GM12891 (cell line): Measurements from ENCODE around the gene PSEN2.

Source experiments
- DNase-seq: peaks from one replicate; pipeline ENCODE4 v3.0.0; 2011; ENCODE audit warnings: low spot score; ENCODE audit not compliant: insufficient read length
- FAIRE-seq: peaks from 2 replicates; lab custom pipeline; 2011; peaks lifted over from hg19 to GRCh38; lab: Jason Lieb, UNC
- PAX5 ChIP-seq: IDR thresholded peaks from 2 replicates; pipeline ENCODE4 v1.6.1; 2011; ENCODE audit warnings: low read length, moderate library complexity, mild to moderate bottlenecking; ENCODE audit not compliant: insufficient read depth, severe bottlenecking
- POLR2A ChIP-seq: IDR thresholded peaks from 2 replicates; pipeline ENCODE4 v1.6.1; 2011; ENCODE audit warnings: low read depth, low read length, control low read depth
- POLR2AphosphoS5 ChIP-seq: IDR thresholded peaks from 2 replicates; pipeline ENCODE4 v1.6.1; 2011; ENCODE audit warnings: low read depth, low read length, control low read depth
- POU2F2 ChIP-seq: IDR thresholded peaks from 2 replicates; pipeline ENCODE4 v1.6.1; 2011; ENCODE audit warnings: low read depth, mild to moderate bottlenecking, control low read depth, low read length, moderate library complexity
- SPI1 ChIP-seq: IDR thresholded peaks from 2 replicates; pipeline ENCODE4 v1.6.1; 2011; ENCODE audit warnings: low read depth, low read length, control low read depth
- TAF1 ChIP-seq: IDR thresholded peaks from 2 replicates; pipeline ENCODE4 v1.6.1; 2011; ENCODE audit warnings: low read depth, low read length, control low read depth

Gene PSEN2

DNA sequence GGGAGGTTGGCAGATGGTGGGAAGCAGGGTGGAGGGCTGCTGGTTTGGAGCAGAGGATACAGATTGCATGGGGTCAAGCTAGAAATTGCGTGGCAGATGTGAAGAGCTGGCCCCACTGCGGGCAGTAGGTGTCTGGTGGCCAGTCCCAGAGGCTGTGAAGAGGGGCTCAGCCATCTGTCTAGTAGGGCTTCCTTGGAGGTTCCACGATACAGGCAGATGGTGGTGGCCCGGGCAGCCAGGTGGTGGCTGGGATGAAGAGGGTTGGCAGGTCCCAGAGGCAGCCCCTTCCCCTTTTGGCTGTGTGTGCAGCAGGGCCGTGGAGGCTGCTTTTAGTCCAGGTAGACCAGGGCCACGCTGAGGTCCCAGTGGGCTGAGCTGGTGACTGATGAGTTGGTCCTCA is 16.6 kb downstream of the PSEN2 start:
- no peak for TF ChIP-seq TAF1
- TF ChIP-seq SPI1: no peak
- no peak for TF ChIP-seq POLR2AphosphoS5
- no peak for TF ChIP-seq POU2F2
- TF ChIP-seq POLR2A: no peak
- TF ChIP-seq PAX5: no peak
- FAIRE-seq (no peak), DNase-seq (no peak)

DNA sequence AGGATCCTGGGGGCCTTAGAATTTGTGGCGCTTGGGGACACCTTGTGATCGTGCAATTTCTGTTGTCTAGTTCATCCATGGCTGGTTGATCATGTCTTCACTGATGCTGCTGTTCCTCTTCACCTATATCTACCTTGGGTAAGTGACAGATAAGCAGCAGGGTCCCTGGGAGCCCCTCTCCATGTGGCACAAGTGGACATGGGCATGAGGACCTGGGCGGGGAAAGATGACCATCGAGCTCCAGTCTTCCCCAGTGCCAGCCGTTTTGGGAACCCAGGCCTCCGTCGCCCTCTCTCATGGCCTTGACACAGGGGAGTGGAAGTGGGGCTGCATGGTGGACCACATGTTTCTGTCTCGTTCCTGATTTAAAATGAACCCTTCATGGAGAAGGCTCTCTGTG is 17.6 kb downstream of the PSEN2 start:
- FAIRE-seq (no peak), DNase-seq (no peak)
- TF ChIP-seq POLR2A (no peak), POU2F2 (no peak), SPI1 (no peak), TAF1 (no peak), POLR2AphosphoS5 (no peak), PAX5 (no peak)

DNA sequence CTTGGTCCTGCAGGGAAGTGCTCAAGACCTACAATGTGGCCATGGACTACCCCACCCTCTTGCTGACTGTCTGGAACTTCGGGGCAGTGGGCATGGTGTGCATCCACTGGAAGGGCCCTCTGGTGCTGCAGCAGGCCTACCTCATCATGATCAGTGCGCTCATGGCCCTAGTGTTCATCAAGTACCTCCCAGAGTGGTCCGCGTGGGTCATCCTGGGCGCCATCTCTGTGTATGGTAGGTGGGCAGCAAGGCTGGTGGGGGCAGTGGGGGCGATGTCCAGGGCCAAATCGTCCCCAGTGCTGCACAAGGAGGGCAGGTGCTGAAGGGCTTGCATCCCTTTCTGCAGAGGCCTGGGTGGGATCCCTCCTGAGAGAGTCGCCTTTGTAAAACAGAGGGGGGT is 18.4 kb downstream of the PSEN2 start:
- no peak for FAIRE-seq
- no peak for DNase-seq
- TF ChIP-seq PAX5 (no peak), TAF1 (no peak), SPI1 (no peak), POLR2AphosphoS5 (no peak)

DNA sequence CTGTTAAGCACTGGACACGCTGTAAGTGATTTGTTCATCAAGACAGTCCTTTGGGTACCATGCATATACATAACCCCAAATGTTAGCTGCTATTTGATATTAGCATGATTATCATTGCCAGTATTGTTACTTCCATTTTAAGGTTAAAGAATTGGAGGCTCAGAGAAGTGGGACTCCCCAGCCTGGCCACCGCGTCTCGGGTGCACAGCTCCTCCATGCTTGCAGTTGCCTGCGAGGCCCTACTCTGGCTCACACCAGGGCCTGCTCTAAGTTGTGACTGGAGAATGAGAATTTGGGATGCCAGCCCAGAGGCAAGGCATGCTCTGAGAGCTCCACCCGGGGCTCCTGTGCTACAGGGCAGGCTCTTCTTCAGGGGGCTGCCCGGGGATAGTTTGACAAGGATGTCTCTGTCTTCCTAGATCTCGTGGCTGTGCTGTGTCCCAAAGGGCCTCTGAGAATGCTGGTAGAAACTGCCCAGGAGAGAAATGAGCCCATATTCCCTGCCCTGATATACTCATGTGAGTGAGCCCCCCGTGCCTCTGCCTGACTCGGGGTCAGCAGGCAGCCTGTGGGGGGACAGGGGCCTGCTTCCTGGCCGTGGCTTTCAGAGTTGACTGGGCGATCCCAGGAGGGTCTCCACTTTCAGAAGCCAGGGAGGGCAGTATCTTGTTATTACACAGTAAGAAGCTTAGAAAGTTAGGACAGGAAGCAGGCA is 19.4 kb downstream of the PSEN2 start:
- FAIRE-seq: no peak
- no peak for DNase-seq
- no peak for TF ChIP-seq POU2F2
- no peak for TF ChIP-seq TAF1
- no peak for TF ChIP-seq POLR2AphosphoS5
- TF ChIP-seq PAX5: no peak
- TF ChIP-seq POLR2A: no peak
- TF ChIP-seq SPI1: no peak

DNA sequence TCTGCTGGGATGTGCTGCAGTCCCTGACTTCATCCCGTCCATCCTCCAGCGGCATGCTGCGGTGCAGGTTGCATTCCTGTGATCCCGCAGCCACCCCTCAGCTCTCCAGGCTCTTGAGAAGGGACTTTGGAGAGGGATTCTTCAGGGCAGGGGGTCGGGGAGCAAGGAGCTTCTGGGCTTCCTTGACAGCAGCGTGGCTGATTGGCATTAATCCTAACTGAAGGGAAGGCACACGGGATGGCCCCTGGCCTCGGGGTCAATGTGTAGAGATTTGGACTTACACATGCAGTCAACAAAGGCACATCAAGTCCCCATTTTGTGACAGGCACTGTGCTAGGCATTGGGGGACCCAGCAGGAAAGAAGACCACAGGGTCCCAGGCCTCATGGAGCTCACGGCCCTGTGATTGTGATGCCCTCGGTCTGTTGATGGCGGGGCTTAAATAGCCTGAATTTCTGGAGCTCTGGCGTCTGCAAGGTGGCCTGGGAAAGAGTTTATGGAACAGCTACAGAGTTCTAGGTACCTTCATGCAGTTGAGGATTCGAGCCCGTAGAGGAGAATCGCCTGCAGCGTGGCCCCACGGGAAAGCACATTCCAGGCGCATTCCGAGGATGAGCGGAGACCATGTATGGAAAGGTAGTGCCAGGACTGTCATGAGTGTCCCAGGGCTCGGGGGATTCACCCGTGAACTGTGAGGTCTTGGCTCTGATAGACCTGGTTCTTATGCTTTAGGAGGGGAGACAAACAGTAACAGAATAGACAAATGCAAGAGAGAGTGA is 20.1 kb downstream of the PSEN2 start:
- FAIRE-seq (no peak), DNase-seq (no peak)
- TF ChIP-seq POLR2AphosphoS5 (no peak), POU2F2 (no peak), PAX5 (no peak), TAF1 (no peak), POLR2A (no peak), SPI1 (no peak)

DNA sequence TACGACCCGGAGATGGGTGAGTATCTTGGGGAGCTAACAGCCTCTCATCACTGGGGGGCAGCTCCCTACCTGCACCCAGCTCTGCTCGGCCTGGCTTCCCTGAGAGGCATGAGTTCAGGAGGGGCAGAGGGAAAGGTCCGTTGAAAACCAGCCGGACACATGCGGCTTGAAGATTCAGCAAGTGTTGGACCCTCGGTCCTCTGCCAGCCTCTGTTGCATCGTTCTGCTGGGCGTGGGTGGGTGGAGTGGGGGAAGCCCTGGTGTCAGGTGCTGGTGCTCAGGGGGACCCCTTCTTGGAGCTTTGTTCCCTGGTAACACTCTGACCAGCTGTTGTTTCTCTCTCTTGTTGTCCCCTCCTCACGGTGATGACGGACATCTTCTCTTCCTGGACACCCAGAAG is 20.9 kb downstream of the PSEN2 start:
- no peak for TF ChIP-seq SPI1
- FAIRE-seq: no peak
- DNase-seq: no peak

DNA sequence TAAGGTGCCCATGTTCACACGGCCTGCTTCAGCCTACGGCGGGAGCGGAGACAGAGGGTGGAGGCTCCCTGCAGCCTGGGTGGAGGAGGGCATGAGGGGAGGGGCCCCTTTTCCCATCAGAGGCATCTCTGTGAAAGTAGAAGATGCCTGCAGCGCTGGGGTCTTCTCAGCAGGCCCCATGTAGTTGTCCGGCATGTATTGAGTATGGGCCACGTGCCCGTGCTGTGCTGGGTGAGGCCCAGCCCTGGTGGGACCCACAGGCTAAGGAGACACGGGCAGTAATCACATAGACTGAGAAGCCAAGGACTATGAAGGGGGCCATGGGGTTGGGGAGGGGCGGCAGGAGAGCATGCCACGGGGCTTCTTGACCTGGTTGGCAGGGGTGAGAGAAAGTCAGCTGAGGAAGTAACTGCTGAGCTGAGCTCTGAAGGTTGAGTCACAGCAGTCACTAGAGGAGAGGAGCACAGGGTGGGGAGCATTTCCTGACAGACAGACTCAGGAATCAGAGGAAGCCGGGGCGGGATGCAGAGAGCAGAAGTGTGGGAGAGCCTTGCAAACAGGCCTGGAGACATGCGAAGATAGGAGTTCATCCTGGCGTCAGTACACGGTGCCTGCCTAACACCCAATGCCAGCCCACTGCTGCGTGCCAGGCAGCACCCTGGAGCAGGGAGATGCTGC is 21.6 kb downstream of the PSEN2 start:
- DNase-seq: no peak
- TF ChIP-seq POU2F2 (no peak), PAX5 (no peak), POLR2AphosphoS5 (no peak), TAF1 (no peak), SPI1 (no peak), POLR2A (no peak)
- no peak for FAIRE-seq

DNA sequence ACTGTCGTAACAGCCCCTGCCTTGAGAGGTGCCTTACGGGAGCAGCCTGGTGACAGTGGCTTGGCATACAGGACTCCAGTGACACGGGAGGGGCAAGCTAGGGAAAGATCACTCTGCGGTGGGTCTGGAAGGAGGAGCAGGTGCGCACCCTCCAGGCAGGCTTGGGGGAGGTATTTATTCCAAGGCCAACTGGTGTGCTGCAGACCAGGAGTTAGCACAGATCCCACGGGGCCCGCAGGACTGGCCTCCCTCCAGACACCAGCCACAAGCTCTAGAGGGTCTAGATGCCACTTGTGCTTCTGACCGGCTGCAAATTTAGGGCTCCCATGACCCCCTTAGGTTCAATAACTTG is 22.1 kb downstream of the PSEN2 start:
- TF ChIP-seq POU2F2: no peak
- no peak for TF ChIP-seq PAX5
- TF ChIP-seq POLR2AphosphoS5: no peak
- no peak for TF ChIP-seq POLR2A
- no peak for TF ChIP-seq TAF1
- TF ChIP-seq SPI1: no peak
- FAIRE-seq (no peak), DNase-seq (no peak)

DNA sequence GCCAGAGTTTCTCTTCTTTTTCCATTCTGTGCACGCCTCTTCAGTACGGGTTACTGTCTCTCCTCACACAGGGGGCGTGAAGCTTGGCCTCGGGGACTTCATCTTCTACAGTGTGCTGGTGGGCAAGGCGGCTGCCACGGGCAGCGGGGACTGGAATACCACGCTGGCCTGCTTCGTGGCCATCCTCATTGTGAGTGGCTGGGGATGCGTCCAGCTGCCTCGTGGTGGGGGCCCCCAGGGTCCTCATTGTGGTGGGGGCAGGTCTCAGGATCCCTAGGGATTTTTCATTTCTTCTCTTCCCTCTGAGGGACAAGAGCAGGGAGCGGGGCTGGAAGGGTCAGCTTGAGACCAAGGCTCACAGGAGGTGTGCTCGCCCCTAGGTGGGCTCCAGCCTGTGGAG is 23.5 kb downstream of the PSEN2 start:
- FAIRE-seq (no peak), DNase-seq (no peak)
- no peak for TF ChIP-seq POLR2A
- TF ChIP-seq POLR2AphosphoS5: no peak
- TF ChIP-seq POU2F2: no peak
- no peak for TF ChIP-seq TAF1
- no peak for TF ChIP-seq SPI1
- no peak for TF ChIP-seq PAX5

DNA sequence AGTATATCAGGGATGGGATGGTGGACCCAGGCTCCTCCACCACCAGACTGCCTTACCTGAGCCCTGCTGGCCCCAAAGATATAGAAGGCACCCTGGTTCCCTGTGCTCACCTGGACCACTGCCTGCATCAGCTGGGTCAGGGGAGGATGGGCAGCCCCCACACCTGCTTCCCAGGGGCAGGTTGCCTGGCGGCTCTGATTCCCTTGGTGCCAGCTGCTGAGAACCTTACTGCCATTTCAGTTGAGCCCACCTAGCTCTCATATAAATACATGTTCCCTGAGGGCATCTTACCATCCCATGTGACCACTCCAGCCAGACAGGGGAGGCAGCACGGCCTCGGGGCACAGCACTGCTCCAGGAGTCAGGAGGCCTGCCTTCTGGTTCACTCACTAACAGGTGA is 24.4 kb downstream of the PSEN2 start:
- TF ChIP-seq POU2F2 (no peak), POLR2AphosphoS5 (no peak), PAX5 (no peak), POLR2A (no peak), SPI1 (no peak), TAF1 (no peak)
- FAIRE-seq (no peak), DNase-seq (no peak)

DNA sequence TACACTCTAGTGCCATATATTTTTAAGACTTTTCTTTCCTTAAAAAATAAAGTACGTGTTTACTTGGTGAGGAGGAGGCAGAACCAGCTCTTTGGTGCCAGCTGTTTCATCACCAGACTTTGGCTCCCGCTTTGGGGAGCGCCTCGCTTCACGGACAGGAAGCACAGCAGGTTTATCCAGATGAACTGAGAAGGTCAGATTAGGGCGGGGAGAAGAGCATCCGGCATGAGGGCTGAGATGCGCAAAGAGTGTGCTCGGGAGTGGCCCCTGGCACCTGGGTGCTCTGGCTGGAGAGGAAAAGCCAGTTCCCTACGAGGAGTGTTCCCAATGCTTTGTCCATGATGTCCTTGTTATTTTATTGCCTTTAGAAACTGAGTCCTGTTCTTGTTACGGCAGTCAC is 25.2 kb downstream of the PSEN2 start:
- no peak for DNase-seq
- no peak for FAIRE-seq
- TF ChIP-seq PAX5 (no peak), POLR2AphosphoS5 (no peak), SPI1 (no peak), POU2F2 (no peak), POLR2A (no peak), TAF1 (no peak)
